Measurements from ENCODE around the gene THSD4.

DNA sequence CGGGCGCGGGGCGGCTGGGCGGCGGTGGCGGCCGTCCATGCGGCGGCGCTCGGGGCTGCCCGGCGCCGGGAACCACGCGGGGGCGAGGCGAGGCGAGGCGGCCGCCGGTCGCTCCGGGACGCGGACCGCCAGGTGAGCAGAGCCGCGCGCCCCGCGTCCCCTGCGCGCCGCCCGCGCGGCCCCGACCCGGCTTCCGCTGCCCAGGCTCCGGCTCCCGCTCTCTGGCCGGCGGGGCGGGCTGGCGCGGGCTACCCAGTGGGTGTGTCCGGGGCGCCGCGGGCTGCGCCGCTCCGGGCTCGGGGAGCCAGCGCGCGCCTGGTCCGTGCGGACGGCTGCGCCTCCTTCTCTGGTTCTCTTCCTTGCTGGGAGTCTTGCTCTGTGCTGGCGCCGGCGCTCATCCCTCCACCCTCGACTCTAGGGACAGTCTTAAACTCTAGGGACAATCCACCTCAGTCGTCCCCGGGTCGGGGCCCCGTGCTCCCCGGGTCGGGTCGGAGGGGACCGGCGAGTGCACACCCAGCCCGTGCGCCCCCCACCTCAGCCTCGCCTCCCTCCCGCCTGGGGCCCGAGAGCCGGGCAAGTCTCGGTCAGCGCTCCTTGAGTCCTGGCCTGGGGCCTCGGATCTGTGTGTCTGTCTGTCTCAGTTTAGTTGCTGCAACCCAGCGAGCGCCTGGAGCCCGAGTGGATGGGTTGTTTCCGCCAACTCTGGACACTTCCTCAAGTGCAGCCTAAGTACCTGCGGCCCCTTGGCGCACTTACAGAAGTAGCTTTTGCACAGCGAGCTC, 488 bp downstream of the THSD4 start:
- TF ChIP-seq, protein P1, sequence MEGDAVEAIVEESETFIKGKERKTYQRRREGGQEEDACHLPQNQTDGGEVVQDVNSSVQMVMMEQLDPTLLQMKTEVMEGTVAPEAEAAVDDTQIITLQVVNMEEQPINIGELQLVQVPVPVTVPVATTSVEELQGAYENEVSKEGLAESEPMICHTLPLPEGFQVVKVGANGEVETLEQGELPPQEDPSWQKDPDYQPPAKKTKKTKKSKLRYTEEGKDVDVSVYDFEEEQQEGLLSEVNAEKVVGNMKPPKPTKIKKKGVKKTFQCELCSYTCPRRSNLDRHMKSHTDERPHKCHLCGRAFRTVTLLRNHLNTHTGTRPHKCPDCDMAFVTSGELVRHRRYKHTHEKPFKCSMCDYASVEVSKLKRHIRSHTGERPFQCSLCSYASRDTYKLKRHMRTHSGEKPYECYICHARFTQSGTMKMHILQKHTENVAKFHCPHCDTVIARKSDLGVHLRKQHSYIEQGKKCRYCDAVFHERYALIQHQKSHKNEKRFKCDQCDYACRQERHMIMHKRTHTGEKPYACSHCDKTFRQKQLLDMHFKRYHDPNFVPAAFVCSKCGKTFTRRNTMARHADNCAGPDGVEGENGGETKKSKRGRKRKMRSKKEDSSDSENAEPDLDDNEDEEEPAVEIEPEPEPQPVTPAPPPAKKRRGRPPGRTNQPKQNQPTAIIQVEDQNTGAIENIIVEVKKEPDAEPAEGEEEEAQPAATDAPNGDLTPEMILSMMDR (IDR thresholded peaks at IDR 0.05; ENCODE audit: low read depth, low read length) = no peak
- TF ChIP-seq EZH2phosphoT487 (IDR thresholded peaks at IDR 0.05; ENCODE audit: low read depth) = no peak

All from OCI-LY3 (cell line).